ENCODE measurements around the gene CENPH.
"Not testable (repeated sequence)": the region's sequence is repeated elsewhere in the genome, so short reads cannot be mapped to it uniquely, and the experiment has no call there.

CENPH gene

GRCh38 chr5:69220371-69220770, 31.0 kb downstream of the CENPH start:
- not testable (repeated sequence) for H2BK12ac ChIP-seq (ENCODE audit: low read length in 2 of 2); H4K91ac ChIP-seq (ENCODE audit: low read length); H3K4me3 ChIP-seq (ENCODE audit: insufficient read depth in 1 of 2, low read depth in 1 of 2, low read length in 2 of 2); H3K9me3 ChIP-seq (ENCODE audit: control insufficient read depth, low read length); H3K4me1 ChIP-seq (ENCODE audit: control insufficient read depth, insufficient read depth, low read depth, low read length); H3K27ac ChIP-seq (ENCODE audit: low read length, poor library complexity, severe bottlenecking); DNase-seq; H3K18ac ChIP-seq (ENCODE audit: low read depth in 1 of 2, low read length in 2 of 2); H2BK5ac ChIP-seq (ENCODE audit: low read depth, low read length, poor library complexity, severe bottlenecking); H2BK15ac ChIP-seq (ENCODE audit: low read depth, poor library complexity, severe bottlenecking); H3K36me3 ChIP-seq (ENCODE audit: control insufficient read depth in 1 of 2, insufficient read depth in 2 of 2, low read depth in 1 of 2, low read length in 2 of 2); H3K14ac ChIP-seq (ENCODE audit: low read length in 2 of 2); H3K27me3 ChIP-seq (ENCODE audit: control insufficient read depth in 1 of 2, insufficient read depth in 1 of 2, low read length in 2 of 2); H3K9ac ChIP-seq (ENCODE audit: low read length); H2AK5ac ChIP-seq (ENCODE audit: low read length, severe bottlenecking); H2BK120ac ChIP-seq (ENCODE audit: low read depth, low read length); H2AFZ ChIP-seq (ENCODE audit: low read depth, low read length); H4K8ac ChIP-seq (ENCODE audit: low read length); H3K4ac ChIP-seq (ENCODE audit: low read depth in 1 of 2, low read length in 2 of 2); H3K23ac ChIP-seq (ENCODE audit: low read length in 2 of 2); H3K4me2 ChIP-seq (ENCODE audit: low read length, poor library complexity, severe bottlenecking)
- WGBS: over 99% methylated on average over 10 of the region's 18 CpGs
- H3K79me1 ChIP-seq (replicated peaks; ENCODE audit: low read length, poor library complexity, severe bottlenecking): peaks cover 19% of the 10 kb centered on the region

GRCh38 chr5:69220833-69221232, 31.4 kb downstream of the CENPH start:
- not testable (repeated sequence) for DNase-seq; H3K4me2 ChIP-seq (ENCODE audit: low read length, poor library complexity, severe bottlenecking); H3K4me1 ChIP-seq (ENCODE audit: control insufficient read depth, insufficient read depth, low read depth, low read length); H4K91ac ChIP-seq (ENCODE audit: low read length); H3K27ac ChIP-seq (ENCODE audit: low read length, poor library complexity, severe bottlenecking); H3K36me3 ChIP-seq (ENCODE audit: control insufficient read depth in 1 of 2, insufficient read depth in 2 of 2, low read depth in 1 of 2, low read length in 2 of 2); H3K9ac ChIP-seq (ENCODE audit: low read length); H3K4ac ChIP-seq (ENCODE audit: low read depth in 1 of 2, low read length in 2 of 2); H4K8ac ChIP-seq (ENCODE audit: low read length); H2BK120ac ChIP-seq (ENCODE audit: low read depth, low read length); H2BK15ac ChIP-seq (ENCODE audit: low read depth, poor library complexity, severe bottlenecking); H3K23ac ChIP-seq (ENCODE audit: low read length in 2 of 2); H3K4me3 ChIP-seq (ENCODE audit: insufficient read depth in 1 of 2, low read depth in 1 of 2, low read length in 2 of 2); H3K27me3 ChIP-seq (ENCODE audit: control insufficient read depth in 1 of 2, insufficient read depth in 1 of 2, low read length in 2 of 2); H3K14ac ChIP-seq (ENCODE audit: low read length in 2 of 2); H2AFZ ChIP-seq (ENCODE audit: low read depth, low read length); H3K9me3 ChIP-seq (ENCODE audit: control insufficient read depth, low read length); H3K18ac ChIP-seq (ENCODE audit: low read depth in 1 of 2, low read length in 2 of 2); H2AK5ac ChIP-seq (ENCODE audit: low read length, severe bottlenecking); H2BK5ac ChIP-seq (ENCODE audit: low read depth, low read length, poor library complexity, severe bottlenecking); H2BK12ac ChIP-seq (ENCODE audit: low read length in 2 of 2)
- peaks cover 19% of the 10 kb centered on the region for H3K79me1 ChIP-seq (replicated peaks; ENCODE audit: low read length, poor library complexity, severe bottlenecking)
- WGBS: 48% methylated on average over 3 of the region's 9 CpGs

- WGBS: 98% methylated on average over 8 of the region's 8 CpGs
- Histone ChIP-seq H3K9ac (ENCODE audit: low read length) (no peak overlapping the region), H2BK120ac (ENCODE audit: low read depth, low read length) (no peak overlapping the region), H3K4me1 (ENCODE audit: control insufficient read depth, insufficient read depth, low read depth, low read length) (peaks cover 3% of the 10 kb centered on the region), H3K4me2 (ENCODE audit: low read length, poor library complexity, severe bottlenecking) (no peak overlapping the region), H4K8ac (ENCODE audit: low read length) (no peak overlapping the region), H3K9me3 (ENCODE audit: control insufficient read depth, low read length) (no peaks in the 10 kb centered on the region), H3K18ac (ENCODE audit: low read depth in 1 of 2, low read length in 2 of 2) (no peak overlapping the region), H2BK5ac (ENCODE audit: low read depth, low read length, poor library complexity, severe bottlenecking) (no peak overlapping the region), H3K36me3 (ENCODE audit: control insufficient read depth in 1 of 2, insufficient read depth in 2 of 2, low read depth in 1 of 2, low read length in 2 of 2) (peaks cover 11 to 29% of the 10 kb centered on the region in 2 experiments), H2BK12ac (ENCODE audit: low read length in 2 of 2) (no peak overlapping the region), H4K91ac (ENCODE audit: low read length) (no peak overlapping the region), H3K23ac (ENCODE audit: low read length in 2 of 2) (no peak overlapping the region), H3K79me1 (replicated peaks; ENCODE audit: low read length, poor library complexity, severe bottlenecking) (peaks cover 14% of the 10 kb centered on the region), H2AFZ (ENCODE audit: low read depth, low read length) (no peak overlapping the region), H3K4me3 (ENCODE audit: insufficient read depth in 1 of 2, low read depth in 1 of 2, low read length in 2 of 2) (no peak overlapping the region), H3K4ac (ENCODE audit: low read depth in 1 of 2, low read length in 2 of 2) (no peak overlapping the region), H3K27me3 (ENCODE audit: control insufficient read depth in 1 of 2, insufficient read depth in 1 of 2, low read length in 2 of 2) (no peaks in the 10 kb centered on the region), H3K14ac (ENCODE audit: low read length in 2 of 2) (no peak overlapping the region), H3K27ac (ENCODE audit: low read length, poor library complexity, severe bottlenecking) (no peak overlapping the region), H2AK5ac (ENCODE audit: low read length, severe bottlenecking) (no peak overlapping the region), H2BK15ac (ENCODE audit: low read depth, poor library complexity, severe bottlenecking) (no peak overlapping the region)
- no peak for DNase-seq
Observed at GRCh38 chr5:69224520-69224919, 35.1 kb downstream of the CENPH start.

- no peak overlapping the region for H4K8ac ChIP-seq (ENCODE audit: low read length)
- H2AK5ac ChIP-seq (ENCODE audit: low read length, severe bottlenecking): no peak overlapping the region
- H2AFZ ChIP-seq (ENCODE audit: low read depth, low read length): no peak overlapping the region
- no peak overlapping the region for H2BK120ac ChIP-seq (ENCODE audit: low read depth, low read length)
- no peak overlapping the region for H3K4ac ChIP-seq (ENCODE audit: low read depth in 1 of 2, low read length in 2 of 2)
- H2BK12ac ChIP-seq (ENCODE audit: low read length in 2 of 2): no peak overlapping the region
- no peak overlapping the region for H3K9ac ChIP-seq (ENCODE audit: low read length)
- no peak for DNase-seq
- H4K91ac ChIP-seq (ENCODE audit: low read length): no peak overlapping the region
- no peak overlapping the region for H3K27ac ChIP-seq (ENCODE audit: low read length, poor library complexity, severe bottlenecking)
- H3K23ac ChIP-seq (ENCODE audit: low read length in 2 of 2): no peak overlapping the region
- no peak overlapping the region for H3K4me2 ChIP-seq (ENCODE audit: low read length, poor library complexity, severe bottlenecking)
- no peaks in the 10 kb centered on the region for H3K27me3 ChIP-seq (ENCODE audit: control insufficient read depth in 1 of 2, insufficient read depth in 1 of 2, low read length in 2 of 2)
- no peak overlapping the region for H3K14ac ChIP-seq (ENCODE audit: low read length in 2 of 2)
- no peaks in the 10 kb centered on the region for H3K9me3 ChIP-seq (ENCODE audit: control insufficient read depth, low read length)
- no peak overlapping the region for H3K4me3 ChIP-seq (ENCODE audit: insufficient read depth in 1 of 2, low read depth in 1 of 2, low read length in 2 of 2)
- WGBS: 100% methylated on average over 4 of the region's 4 CpGs
- H3K79me1 ChIP-seq (replicated peaks; ENCODE audit: low read length, poor library complexity, severe bottlenecking): peaks cover 10% of the 10 kb centered on the region
- H3K18ac ChIP-seq (ENCODE audit: low read depth in 1 of 2, low read length in 2 of 2): no peak overlapping the region
- H3K36me3 ChIP-seq (ENCODE audit: control insufficient read depth in 1 of 2, insufficient read depth in 2 of 2, low read depth in 1 of 2, low read length in 2 of 2): peaks cover 13 to 38% of the 10 kb centered on the region in 2 experiments
- H3K4me1 ChIP-seq (ENCODE audit: control insufficient read depth, insufficient read depth, low read depth, low read length): peaks cover 3% of the 10 kb centered on the region
- H2BK15ac ChIP-seq (ENCODE audit: low read depth, poor library complexity, severe bottlenecking): no peak overlapping the region
- H2BK5ac ChIP-seq (ENCODE audit: low read depth, low read length, poor library complexity, severe bottlenecking): no peak overlapping the region
Observed at GRCh38 chr5:69225860-69226259, 36.5 kb downstream of the CENPH start.
